Measurements from ENCODE around the gene PSMB7. TPM values are rescaled to one million over a fixed set of nuclear protein-coding genes. Genes with fewer than 3 reads are reported as not detected.

PSMB7 gene
- total RNA-seq, 4 donors from 2014 or later, result 84.3 to 178 (median 135) TPM

DNA sequence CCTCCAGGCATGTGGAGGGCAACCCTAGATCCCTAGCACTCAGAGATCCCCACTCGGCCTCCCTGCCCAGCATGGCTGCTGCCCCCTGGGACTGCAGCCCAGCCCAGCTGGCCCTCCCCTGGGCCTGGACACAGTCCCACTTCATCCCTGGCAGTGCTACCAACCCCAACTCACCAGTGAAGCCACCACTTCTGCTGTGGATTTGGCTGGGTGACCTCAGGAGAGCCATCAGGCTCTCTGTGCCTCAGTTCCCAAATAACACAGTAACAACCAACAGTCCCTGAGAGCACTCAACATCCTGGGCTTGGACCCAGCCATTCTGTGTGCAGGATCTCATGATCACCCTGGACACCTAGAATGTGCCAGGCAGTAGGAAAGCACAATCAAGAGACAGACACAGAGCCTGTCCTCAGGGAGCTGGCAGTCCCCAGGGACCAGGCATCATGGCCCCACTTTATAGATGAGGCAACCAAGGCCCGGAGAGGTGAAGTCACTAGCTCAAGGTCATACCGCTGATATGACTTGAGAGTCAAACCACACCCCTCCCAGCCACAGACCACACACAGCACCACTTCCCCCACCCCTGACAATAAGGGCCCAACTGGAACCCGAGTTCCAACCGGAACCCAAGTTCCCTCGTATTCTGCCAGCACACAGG lies 4.7 kb upstream of the PSMB7 start:
- DNase-seq, result no peak
- H3K27ac ChIP-seq, result no peak overlapping the region
- H3K36me3 ChIP-seq, result no peaks in the 10 kb centered on the region
- no peaks in the 10 kb centered on the region for H3K27me3 ChIP-seq
- no peak overlapping the region for H3K4me3 ChIP-seq (replicated peaks in 1 of 3)
- TF ChIP-seq POLR2A (IDR thresholded peaks at IDR 0.05), result no peak
- TF ChIP-seq, protein P1, sequence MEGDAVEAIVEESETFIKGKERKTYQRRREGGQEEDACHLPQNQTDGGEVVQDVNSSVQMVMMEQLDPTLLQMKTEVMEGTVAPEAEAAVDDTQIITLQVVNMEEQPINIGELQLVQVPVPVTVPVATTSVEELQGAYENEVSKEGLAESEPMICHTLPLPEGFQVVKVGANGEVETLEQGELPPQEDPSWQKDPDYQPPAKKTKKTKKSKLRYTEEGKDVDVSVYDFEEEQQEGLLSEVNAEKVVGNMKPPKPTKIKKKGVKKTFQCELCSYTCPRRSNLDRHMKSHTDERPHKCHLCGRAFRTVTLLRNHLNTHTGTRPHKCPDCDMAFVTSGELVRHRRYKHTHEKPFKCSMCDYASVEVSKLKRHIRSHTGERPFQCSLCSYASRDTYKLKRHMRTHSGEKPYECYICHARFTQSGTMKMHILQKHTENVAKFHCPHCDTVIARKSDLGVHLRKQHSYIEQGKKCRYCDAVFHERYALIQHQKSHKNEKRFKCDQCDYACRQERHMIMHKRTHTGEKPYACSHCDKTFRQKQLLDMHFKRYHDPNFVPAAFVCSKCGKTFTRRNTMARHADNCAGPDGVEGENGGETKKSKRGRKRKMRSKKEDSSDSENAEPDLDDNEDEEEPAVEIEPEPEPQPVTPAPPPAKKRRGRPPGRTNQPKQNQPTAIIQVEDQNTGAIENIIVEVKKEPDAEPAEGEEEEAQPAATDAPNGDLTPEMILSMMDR (IDR thresholded peaks at IDR 0.05), result no peak
- no peaks in the 10 kb centered on the region for H3K9me3 ChIP-seq
- peaks cover 0 to 8% of the 10 kb centered on the region in 2 donors for H3K4me1 ChIP-seq
- intact Hi-C loops (cut with DNase I), result loop anchor here (10.0 kb wide), 1 partner anchor 295 kb away; no protein-coding TSS in a partner anchor
- WGBS, 2 donors, result 71 to 85% methylated on average over 5 of the region's 6 CpGs

DNA sequence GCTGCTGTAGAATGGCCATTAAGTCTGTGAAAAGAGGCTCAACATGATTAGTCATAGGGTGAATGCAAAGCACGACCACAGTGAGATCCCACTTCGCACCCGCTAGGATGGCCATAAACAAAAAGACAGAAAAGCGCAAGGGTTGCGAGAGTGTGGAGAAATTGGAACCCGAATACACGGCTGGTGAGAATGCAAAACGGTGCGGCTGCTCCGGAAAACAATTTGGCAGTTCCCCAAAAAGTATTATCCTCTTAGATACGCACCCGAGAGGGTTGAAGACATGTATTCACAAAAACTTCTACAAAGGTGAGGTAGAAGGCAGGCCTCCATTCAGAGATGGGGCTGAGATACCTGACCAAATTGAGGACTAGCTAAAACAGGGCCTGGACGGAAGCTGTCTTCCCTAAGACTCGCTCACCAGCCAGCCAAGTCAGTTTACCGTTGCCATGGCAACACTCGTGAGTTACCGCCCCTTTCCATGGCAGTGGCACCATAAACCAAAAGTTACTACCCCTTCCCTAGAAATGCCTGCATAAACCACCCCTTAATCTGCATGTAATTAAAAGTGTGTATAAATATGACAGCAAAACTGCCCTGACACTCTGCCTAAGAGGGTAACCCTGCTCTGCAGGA lies 726 bp upstream of the PSMB7 start:
- intact Hi-C loops (cut with DNase I), result loop anchor here (10.0 kb wide), 1 partner anchor 299 kb away; no protein-coding TSS in a partner anchor

DNA sequence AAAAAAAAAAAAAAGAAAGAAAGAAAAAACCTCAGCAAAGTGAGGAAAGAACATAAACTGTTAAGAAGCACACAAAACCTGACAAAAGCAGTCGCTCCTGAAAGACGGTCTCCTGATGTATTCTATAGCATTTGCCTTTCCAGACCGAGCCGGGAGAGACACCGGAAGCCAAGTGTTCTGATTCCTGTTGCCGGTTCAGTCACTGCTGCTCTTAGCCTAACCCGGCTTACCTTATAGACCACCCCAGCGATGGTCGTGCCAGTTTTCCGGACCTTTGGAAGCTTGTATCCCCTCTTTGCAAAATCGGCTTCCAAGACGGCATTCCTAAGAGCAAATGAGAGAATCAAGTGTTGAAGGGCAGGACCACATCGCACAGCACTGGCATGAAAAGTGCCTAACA lies 630 bp downstream of the PSMB7 start:
- intact Hi-C loops (cut with DNase I), result loop anchor here (10.0 kb wide), 1 partner anchor 300 kb away; no protein-coding TSS in a partner anchor
- Histone ChIP-seq H3K27me3 (no peaks in the 10 kb centered on the region), H3K36me3 (peaks cover 36 to 37% of the 10 kb centered on the region in 2 donors), H3K9me3 (no peaks in the 10 kb centered on the region), H3K4me3 (replicated peaks in 1 of 3) (peak overlapping the region; percentile 33 to 96 (median 67)), H3K4me1 (peaks cover 10 to 15% of the 10 kb centered on the region in 2 donors), H3K27ac (peak overlapping the region in 1 of 3 donors; percentile 52)
- DNase-seq, result no peak
- TF ChIP-seq, protein P1 (IDR thresholded peaks at IDR 0.05), result no peak
- TF ChIP-seq POLR2A (IDR thresholded peaks at IDR 0.05), result no peak
- WGBS, 2 donors, result 14% methylated on average over 13 of the region's 13 CpGs

More for the DNA sequence above, 726 bp upstream of the PSMB7 start:
- no peaks in the 10 kb centered on the region for H3K9me3 ChIP-seq
- TF ChIP-seq, protein P1 (IDR thresholded peaks at IDR 0.05), result no peak
- no peak for TF ChIP-seq POLR2A (IDR thresholded peaks at IDR 0.05)
- no peak overlapping the region for H3K27ac ChIP-seq
- H3K4me3 ChIP-seq (replicated peaks in 1 of 3), result no peak overlapping the region
- no peaks in the 10 kb centered on the region for H3K27me3 ChIP-seq
- H3K4me1 ChIP-seq, result peaks cover 10 to 17% of the 10 kb centered on the region in 2 donors
- H3K36me3 ChIP-seq, result peaks cover 25 to 26% of the 10 kb centered on the region in 2 donors
- no peak for DNase-seq
- 79% methylated on average over 17 of the region's 17 CpGs for WGBS, 2 donors

DNA sequence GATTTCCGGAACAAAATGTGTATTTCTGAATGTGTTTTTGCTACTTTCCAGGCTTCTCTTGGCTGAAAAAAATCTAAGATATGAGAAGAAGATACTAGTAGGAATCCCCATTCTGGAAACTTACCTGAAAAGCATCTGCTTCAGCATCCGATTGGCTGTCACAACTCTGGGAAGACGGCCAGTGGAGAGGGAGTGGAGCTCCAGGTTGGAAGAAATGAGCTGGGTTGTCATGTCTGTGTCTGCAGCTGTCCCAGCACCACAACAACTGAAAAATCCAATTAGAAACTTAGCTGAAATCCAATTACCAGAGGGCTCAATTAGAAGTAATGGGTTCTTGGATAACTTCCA lies 3.0 kb downstream of the PSMB7 start:
- DNase-seq, result no peak
- no peak for TF ChIP-seq POLR2A (IDR thresholded peaks at IDR 0.05)
- TF ChIP-seq, protein P1 (IDR thresholded peaks at IDR 0.05), result no peak
- Histone ChIP-seq H3K27ac (no peak overlapping the region), H3K36me3 (peaks cover 37 to 44% of the 10 kb centered on the region in 2 donors), H3K9me3 (no peaks in the 10 kb centered on the region), H3K4me3 (replicated peaks in 1 of 3) (no peak overlapping the region), H3K4me1 (peaks cover 9 to 10% of the 10 kb centered on the region in 2 donors), H3K27me3 (no peaks in the 10 kb centered on the region)
- intact Hi-C loops (cut with DNase I), result loop anchor here (10.0 kb wide), 1 partner anchor 303 kb away; no protein-coding TSS in a partner anchor
- 90 to 91% methylated on average over 3 of the region's 3 CpGs for WGBS, 2 donors
